GM10266 (cell line): ENCODE results near the gene C3orf20.

ENCODE experiments used
- DNase-seq: peaks from one replicate; pipeline ENCODE4 v3.0.0; 2012; ENCODE audit errors: extremely low spot score
- CTCF ChIP-seq: IDR thresholded peaks from 2 replicates; pipeline ENCODE4 v1.5.1; 2012; ENCODE audit warnings: mild to moderate bottlenecking, low read depth; ENCODE audit not compliant: control insufficient read depth, insufficient read depth; ENCODE audit errors: missing control alignments

C3orf20 gene

GRCh38 chr3:14688525-14688924 is 13.6 kb downstream of the C3orf20 start:
- peak; percentile 22 for DNase-seq

GRCh38 chr3:14689247-14689980 is 14.5 kb downstream of the C3orf20 start:
- no peak for TF ChIP-seq CTCF
- peak; percentile 44 for DNase-seq

More at GRCh38 chr3:14688525-14688924, 13.6 kb downstream of the C3orf20 start:
- no peak for TF ChIP-seq CTCF

- DNase-seq: peak; percentile 47
- no peak for TF ChIP-seq CTCF
Measured at GRCh38 chr3:14691239-14691638, 16.3 kb downstream of the C3orf20 start.

GRCh38 chr3:14691719-14692118 is 16.8 kb downstream of the C3orf20 start:
- no peak for DNase-seq
- TF ChIP-seq CTCF: no peak

GRCh38 chr3:14698601-14699244 is 23.8 kb downstream of the C3orf20 start:
- TF ChIP-seq CTCF: no peak
- DNase-seq: no peak

- DNase-seq: no peak
- no peak for TF ChIP-seq CTCF
Measured at GRCh38 chr3:14699643-14700042, 24.7 kb downstream of the C3orf20 start.

GRCh38 chr3:14700891-14701290 is 25.9 kb downstream of the C3orf20 start:
- TF ChIP-seq CTCF: no peak
- DNase-seq: no peak
